WTC11 (cell line): ENCODE data around the gene ABAT. TPM values are rescaled to one million over a fixed set of nuclear protein-coding genes. Genes with fewer than 3 reads are reported as not detected.
A peak's percentile ranks its signal among the peaks of the same experiment; 100 is the strongest.

ENCODE experiments used
- ATAC-seq: fragments of 200-7000 bp; cut with Tn5 transposase; 2 replicates; pipeline ENCODE4 v1.10.0; 2021; ENCODE audit warnings: mild to moderate bottlenecking, moderate library complexity
- CTCF ChIA-PET: fragments of 300-600 bp; sonication (Branson Sonifier 250); formaldehyde crosslinking; loops from one replicate; lab custom pipeline; 2021; ENCODE audit warnings: antibody characterized with exemption; lab: Charles Lee
- POLR2A ChIA-PET: fragments of 350-600 bp; sonication (Branson Sonifier 250); formaldehyde crosslinking; loops from one replicate; lab custom pipeline; 2021; ENCODE audit warnings: antibody characterized with exemption; lab: Charles Lee
- DNase-seq: peaks from one replicate; pipeline ENCODE4 v3.0.0; 2021; ENCODE audit warnings: low spot score
- H3K27ac Mint-ChIP-seq: 2 replicates; pipeline ENCODE4 v1.8.0; 2021; ENCODE audit warnings: mixed read lengths
- H3K27me3 Mint-ChIP-seq: 2 replicates; pipeline ENCODE4 v1.8.0; 2021; ENCODE audit warnings: low read depth, mild to moderate bottlenecking, moderate library complexity, mixed read lengths
- H3K36me3 Mint-ChIP-seq: 2 replicates; pipeline ENCODE4 v1.8.0; 2021; ENCODE audit warnings: mixed read lengths
- H3K4me1 Mint-ChIP-seq: 2 replicates; pipeline ENCODE4 v1.8.0; 2022; ENCODE audit warnings: mixed read lengths
- H3K4me3 Mint-ChIP-seq: 2 replicates; pipeline ENCODE4 v1.8.0; 2021; ENCODE audit warnings: mild to moderate bottlenecking, moderate library complexity, mixed read lengths
- H3K9me3 Mint-ChIP-seq: 2 replicates; pipeline ENCODE4 v1.8.0; 2021; ENCODE audit warnings: mixed read lengths
- ARID4B ChIP-seq: sonication (generic); formaldehyde crosslinking; IDR thresholded peaks from 2 replicates; pipeline ENCODE4 v1.8.0; 2023; ENCODE audit warnings: missing genetic modification reagents, mild to moderate bottlenecking, borderline replicate concordance
- E2F5 ChIP-seq: sonication (generic); formaldehyde crosslinking; IDR thresholded peaks from 2 replicates; pipeline ENCODE4 v1.8.1; 2022; ENCODE audit warnings: mild to moderate bottlenecking, moderate library complexity, missing genetic modification reagents
- ETV6 ChIP-seq: sonication (generic); formaldehyde crosslinking; IDR thresholded peaks from 2 replicates; pipeline ENCODE4 v1.8.1; 2022; ENCODE audit warnings: mild to moderate bottlenecking, missing genetic modification reagents
- GABPB1 ChIP-seq: sonication (generic); formaldehyde crosslinking; IDR thresholded peaks from 2 replicates; pipeline ENCODE4 v1.8.1; 2023; ENCODE audit warnings: mild to moderate bottlenecking, missing genetic modification reagents
- IRF2 ChIP-seq: sonication (generic); formaldehyde crosslinking; IDR thresholded peaks from 2 replicates; pipeline ENCODE4 v1.8.0; 2022; ENCODE audit warnings: low read depth, missing genetic modification reagents, borderline replicate concordance
- MAX ChIP-seq: sonication (generic); formaldehyde crosslinking; IDR thresholded peaks from 2 replicates; pipeline ENCODE4 v1.8.0; 2022; ENCODE audit warnings: mild to moderate bottlenecking, missing genetic modification reagents
- MXD4 ChIP-seq: fragments of 250-450 bp; sonication (Bioruptor Pico); IDR thresholded peaks from 2 replicates; pipeline ENCODE4 v1.8.0; 2021; ENCODE audit warnings: mild to moderate bottlenecking, moderate library complexity, borderline replicate concordance
- SP1 ChIP-seq: sonication (generic); formaldehyde crosslinking; conservative IDR thresholded peaks from 2 replicates; pipeline ENCODE4 v1.8.1; 2022; ENCODE audit warnings: missing genetic modification reagents
- TEAD1 ChIP-seq: sonication (generic); formaldehyde crosslinking; IDR thresholded peaks from 2 replicates; pipeline ENCODE4 v1.8.0; 2022; ENCODE audit warnings: mild to moderate bottlenecking, missing genetic modification reagents
- TEAD4 ChIP-seq: sonication (generic); formaldehyde crosslinking; IDR thresholded peaks from 2 replicates; pipeline ENCODE4 v1.8.0; 2022; ENCODE audit warnings: mild to moderate bottlenecking, missing genetic modification reagents
- ZNF138 ChIP-seq: sonication (generic); formaldehyde crosslinking; conservative IDR thresholded peaks from 2 replicates; pipeline ENCODE4 v1.8.1; 2022; ENCODE audit warnings: mild to moderate bottlenecking, moderate library complexity, missing genetic modification reagents
- ZNF263 ChIP-seq: sonication (generic); formaldehyde crosslinking; IDR thresholded peaks from 2 replicates; pipeline ENCODE4 v1.8.1; 2022; ENCODE audit warnings: low read depth, mild to moderate bottlenecking, moderate library complexity, missing genetic modification reagents
- ZNF423 ChIP-seq: fragments of 250-450 bp; sonication (Bioruptor Pico); IDR thresholded peaks from 2 replicates; pipeline ENCODE4 v2.1.2; 2022; ENCODE audit warnings: mild to moderate bottlenecking, moderate library complexity
- total RNA-seq: library from RNA; stranded (reverse); gene quantifications from 3 replicates; pipeline ENCODE4 v1.2.3, GENCODE V29; 2021
- TF ChIP-seq, protein P1 (sequence below): sonication (generic); formaldehyde crosslinking; IDR thresholded peaks from 2 replicates; pipeline ENCODE4 v1.8.0; 2023; ENCODE audit warnings: mild to moderate bottlenecking, missing genetic modification reagents
- TF ChIP-seq, protein P2 (sequence below): sonication (generic); formaldehyde crosslinking; IDR thresholded peaks from 2 replicates; pipeline ENCODE4 v1.8.0; 2022; ENCODE audit warnings: mild to moderate bottlenecking, missing genetic modification reagents
- TF ChIP-seq, protein P3 (sequence below): sonication (generic); formaldehyde crosslinking; IDR thresholded peaks from 2 replicates; pipeline ENCODE4 v1.8.1; 2022; ENCODE audit warnings: mild to moderate bottlenecking, missing genetic modification reagents, moderate library complexity, borderline replicate concordance

ABAT gene
- total RNA-seq, 1 experiment from 2014 or later, result 6.6 TPM

GRCh38 chr16:8831871-8832716 lies 157.7 kb downstream of the ABAT start:
- ChIA-PET CTCF (interaction anchor here (0.9 to 2.5 kb wide), 12 partner anchors 37 to 302 kb away, joined by 3 to 12 read pairs (median 4); partner anchors contain the start of gene CARHSP1), POLR2A (interaction anchor here (0.9 to 1.8 kb wide), 8 partner anchors 12 to 181 kb away, joined by 3 to 20 read pairs (median 4); partner anchors contain the start of gene CARHSP1)
- H3K36me3 Mint-ChIP-seq, result peaks cover 13% of the 10 kb centered on the region
- TF ChIP-seq ZNF138, result no peak
- peak; percentile 48; the same call in 1 of the 2 replicates for TF ChIP-seq TEAD4 (CRISPR knock-in tag)
- TF ChIP-seq ZNF263 (CRISPR knock-in tag), result no peak
- peak; percentile 82; the same call in 1 of the 2 replicates for TF ChIP-seq E2F5 (CRISPR knock-in tag)
- TF ChIP-seq, protein P1, sequence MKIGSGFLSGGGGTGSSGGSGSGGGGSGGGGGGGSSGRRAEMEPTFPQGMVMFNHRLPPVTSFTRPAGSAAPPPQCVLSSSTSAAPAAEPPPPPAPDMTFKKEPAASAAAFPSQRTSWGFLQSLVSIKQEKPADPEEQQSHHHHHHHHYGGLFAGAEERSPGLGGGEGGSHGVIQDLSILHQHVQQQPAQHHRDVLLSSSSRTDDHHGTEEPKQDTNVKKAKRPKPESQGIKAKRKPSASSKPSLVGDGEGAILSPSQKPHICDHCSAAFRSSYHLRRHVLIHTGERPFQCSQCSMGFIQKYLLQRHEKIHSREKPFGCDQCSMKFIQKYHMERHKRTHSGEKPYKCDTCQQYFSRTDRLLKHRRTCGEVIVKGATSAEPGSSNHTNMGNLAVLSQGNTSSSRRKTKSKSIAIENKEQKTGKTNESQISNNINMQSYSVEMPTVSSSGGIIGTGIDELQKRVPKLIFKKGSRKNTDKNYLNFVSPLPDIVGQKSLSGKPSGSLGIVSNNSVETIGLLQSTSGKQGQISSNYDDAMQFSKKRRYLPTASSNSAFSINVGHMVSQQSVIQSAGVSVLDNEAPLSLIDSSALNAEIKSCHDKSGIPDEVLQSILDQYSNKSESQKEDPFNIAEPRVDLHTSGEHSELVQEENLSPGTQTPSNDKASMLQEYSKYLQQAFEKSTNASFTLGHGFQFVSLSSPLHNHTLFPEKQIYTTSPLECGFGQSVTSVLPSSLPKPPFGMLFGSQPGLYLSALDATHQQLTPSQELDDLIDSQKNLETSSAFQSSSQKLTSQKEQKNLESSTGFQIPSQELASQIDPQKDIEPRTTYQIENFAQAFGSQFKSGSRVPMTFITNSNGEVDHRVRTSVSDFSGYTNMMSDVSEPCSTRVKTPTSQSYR (CRISPR knock-in tag), result no peak
- TF ChIP-seq, protein P2, sequence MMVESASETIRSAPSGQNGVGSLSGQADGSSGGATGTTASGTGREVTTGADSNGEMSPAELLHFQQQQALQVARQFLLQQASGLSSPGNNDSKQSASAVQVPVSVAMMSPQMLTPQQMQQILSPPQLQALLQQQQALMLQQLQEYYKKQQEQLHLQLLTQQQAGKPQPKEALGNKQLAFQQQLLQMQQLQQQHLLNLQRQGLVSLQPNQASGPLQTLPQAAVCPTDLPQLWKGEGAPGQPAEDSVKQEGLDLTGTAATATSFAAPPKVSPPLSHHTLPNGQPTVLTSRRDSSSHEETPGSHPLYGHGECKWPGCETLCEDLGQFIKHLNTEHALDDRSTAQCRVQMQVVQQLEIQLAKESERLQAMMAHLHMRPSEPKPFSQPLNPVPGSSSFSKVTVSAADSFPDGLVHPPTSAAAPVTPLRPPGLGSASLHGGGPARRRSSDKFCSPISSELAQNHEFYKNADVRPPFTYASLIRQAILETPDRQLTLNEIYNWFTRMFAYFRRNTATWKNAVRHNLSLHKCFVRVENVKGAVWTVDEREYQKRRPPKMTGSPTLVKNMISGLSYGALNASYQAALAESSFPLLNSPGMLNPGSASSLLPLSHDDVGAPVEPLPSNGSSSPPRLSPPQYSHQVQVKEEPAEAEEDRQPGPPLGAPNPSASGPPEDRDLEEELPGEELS (CRISPR knock-in tag), result peak; percentile 39; the same call in 1 of the 2 replicates
- 0 out of 2 replicates have a peak, but pooled peaks have one; percentile 62 for TF ChIP-seq ARID4B (CRISPR knock-in tag)
- TF ChIP-seq TEAD1, result peak; percentile 86
- TF ChIP-seq GABPB1 (CRISPR knock-in tag), result no peak
- TF ChIP-seq ETV6 (CRISPR knock-in tag), result peak; percentile 52; the same call in 1 of the 2 replicates
- no peak for TF ChIP-seq IRF2 (CRISPR knock-in tag)
- TF ChIP-seq ZNF423 (CRISPR knock-in tag), result no peak
- 0 out of 2 replicates have a peak, but pooled peaks have one; percentile 33 for TF ChIP-seq SP1
- TF ChIP-seq MAX (CRISPR knock-in tag), result peak; percentile 75; the same call in 1 of the 2 replicates
- TF ChIP-seq MXD4 (CRISPR knock-in tag), result no peak
- TF ChIP-seq, protein P3, sequence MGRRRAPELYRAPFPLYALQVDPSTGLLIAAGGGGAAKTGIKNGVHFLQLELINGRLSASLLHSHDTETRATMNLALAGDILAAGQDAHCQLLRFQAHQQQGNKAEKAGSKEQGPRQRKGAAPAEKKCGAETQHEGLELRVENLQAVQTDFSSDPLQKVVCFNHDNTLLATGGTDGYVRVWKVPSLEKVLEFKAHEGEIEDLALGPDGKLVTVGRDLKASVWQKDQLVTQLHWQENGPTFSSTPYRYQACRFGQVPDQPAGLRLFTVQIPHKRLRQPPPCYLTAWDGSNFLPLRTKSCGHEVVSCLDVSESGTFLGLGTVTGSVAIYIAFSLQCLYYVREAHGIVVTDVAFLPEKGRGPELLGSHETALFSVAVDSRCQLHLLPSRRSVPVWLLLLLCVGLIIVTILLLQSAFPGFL (CRISPR knock-in tag), result no peak
- H3K9me3 Mint-ChIP-seq, result no peaks in the 10 kb centered on the region
- peak overlapping the region; percentile 48 for H3K4me3 Mint-ChIP-seq
- ATAC-seq, result peak; percentile 93
- no peaks in the 10 kb centered on the region for H3K27me3 Mint-ChIP-seq
- DNase-seq, result peak; percentile 85
- H3K4me1 Mint-ChIP-seq, result peaks cover 62% of the 10 kb centered on the region
- peak overlapping the region; percentile 100 for H3K27ac Mint-ChIP-seq
